CD4-positive, alpha-beta memory T cell (primary cell): ENCODE data around the gene RFLNA. TPM values are rescaled to one million over a fixed set of nuclear protein-coding genes. Genes with fewer than 3 reads are reported as not detected.

Experiments used
- CTCF ChIA-PET: fragments of 350-600 bp; sonication (Branson Sonifier 250); formaldehyde crosslinking; loops from one replicate; lab custom pipeline; 2021; ENCODE audit warnings: inconsistent platforms; ENCODE audit not compliant: partially characterized antibody; lab: Charles Lee
- POLR2A ChIA-PET: fragments of 350-600 bp; sonication (Branson Sonifier 250); formaldehyde crosslinking; loops from one replicate; lab custom pipeline; 2021; ENCODE audit not compliant: partially characterized antibody; lab: Charles Lee
- DNase-seq, 5 donors: peaks; one replicate each; pipeline versions ENCODE4 v3.0.0 to v3.0.0-alpha.2; 2020 to 2022; ENCODE audit warnings: mixed read lengths in 1 of 5
- H3K27ac ChIP-seq: one replicate; pipeline ENCODE4 v1.7.0; 2013; ENCODE audit warnings: low read depth, low read length
- H3K27me3 ChIP-seq: 2 replicates; pipeline ENCODE4 v1.7.0; 2013; ENCODE audit warnings: mild to moderate bottlenecking, low read length, moderate library complexity; ENCODE audit not compliant: insufficient read depth
- H3K36me3 ChIP-seq: 2 replicates; pipeline ENCODE4 v1.7.0; 2013; ENCODE audit warnings: mild to moderate bottlenecking, low read length, moderate library complexity; ENCODE audit not compliant: insufficient read depth
- H3K4me1 ChIP-seq: 2 replicates; pipeline ENCODE4 v1.7.0; 2013; ENCODE audit warnings: mild to moderate bottlenecking, low read length, moderate library complexity; ENCODE audit not compliant: insufficient read depth
- H3K4me3 ChIP-seq, 2 donors: one replicate each; pipeline ENCODE4 v1.7.0; 2013; ENCODE audit warnings: low read length in 2 of 2, mild to moderate bottlenecking in 1 of 2
- H3K9me3 ChIP-seq, 2 donors: one replicate each; pipeline ENCODE4 v1.7.0; 2013; ENCODE audit warnings: low read length in 2 of 2, control low read depth in 1 of 2; ENCODE audit not compliant: control insufficient read depth in 1 of 2
- H3K27ac Mint-ChIP-seq, 7 donors: one replicate each; pipeline ENCODE4 v1.8.0; 2020 to 2021; ENCODE audit warnings: mixed read lengths in 7 of 7, mild to moderate bottlenecking in 6 of 7, inconsistent platforms in 3 of 7, moderate library complexity in 3 of 7
- H3K27me3 Mint-ChIP-seq, 2 donors: one replicate each; pipeline ENCODE4 v1.8.0; 2020 to 2021; ENCODE audit warnings: mixed read lengths in 2 of 2
- H3K36me3 Mint-ChIP-seq, 2 donors: one replicate each; pipeline ENCODE4 v1.8.0; 2020 to 2021; ENCODE audit warnings: mixed read lengths in 2 of 2, inconsistent platforms in 1 of 2, mild to moderate bottlenecking in 1 of 2
- H3K4me1 Mint-ChIP-seq, 4 donors: one replicate each; pipeline ENCODE4 v1.8.0; 2020 to 2021; ENCODE audit warnings: mixed read lengths in 4 of 4, mild to moderate bottlenecking in 1 of 4
- H3K4me3 Mint-ChIP-seq, 8 donors: one replicate each; pipeline ENCODE4 v1.8.0; 2020 to 2021; ENCODE audit warnings: mixed read lengths in 8 of 8, mild to moderate bottlenecking in 7 of 8, moderate library complexity in 6 of 8, inconsistent platforms in 3 of 8
- H3K9me3 Mint-ChIP-seq, 8 donors: one replicate each; pipeline ENCODE4 v1.8.0; 2020 to 2021; ENCODE audit warnings: mixed read lengths in 8 of 8, mild to moderate bottlenecking in 5 of 8, inconsistent platforms in 3 of 8, moderate library complexity in 1 of 8
- intact Hi-C: fragments of 100-400 bp; cut with micrococcal nuclease; formaldehyde crosslinking; loops from one replicate; pipeline ENCODE4 v1.15.1; 2023
- polyA plus RNA-seq, 2 donors: library from polyadenylated mRNA; unstranded; fragments of 300-500 nt; fragmentation: Illumina TruSeq; gene quantifications; one replicate each; pipeline ENCODE4 v1.2.3, GENCODE V29; 2021
- total RNA-seq, 2 experiments: library from RNA; stranded (reverse); gene quantifications; one replicate each; pipeline ENCODE4 v1.2.3, GENCODE V29; 2021

RFLNA gene
- total and polyA plus RNA-seq, 4 experiments from 2014 or later = not detected

DNA sequence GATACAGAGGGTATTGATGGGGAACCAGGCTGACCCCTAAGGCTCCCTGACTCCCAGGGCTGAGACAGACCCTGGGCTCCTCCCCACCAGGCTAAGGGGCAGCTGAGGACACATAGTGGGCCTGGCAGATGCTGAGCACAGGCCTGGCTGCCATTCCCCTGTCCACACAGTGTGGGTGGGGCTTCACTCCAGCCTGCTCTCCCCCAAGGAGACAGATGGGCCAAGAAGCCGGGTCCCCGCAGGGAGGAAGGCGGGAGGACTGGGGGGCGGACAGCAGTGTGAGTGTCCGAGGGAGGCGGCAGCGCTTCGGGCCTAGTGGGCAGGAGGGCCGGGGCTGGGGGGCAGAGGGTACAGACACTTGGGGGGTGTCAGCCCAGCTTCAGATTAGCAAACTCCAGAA is 32.0 kb downstream of the RFLNA start:
- Histone ChIP-seq H3K9me3 (peaks cover 5 to 9% of the 10 kb centered on the region in 2 donors), H3K36me3 (peaks cover 25% of the 10 kb centered on the region), H3K4me3 (no peak overlapping the region), H3K27ac (no peak overlapping the region), H3K4me1 (no peaks in the 10 kb centered on the region), H3K27me3 (no peaks in the 10 kb centered on the region)
- no peaks in the 10 kb centered on the region for H3K4me1 Mint-ChIP-seq
- intact Hi-C loops = no loop called here
- POLR2A ChIA-PET = no interaction called here
- H3K27me3 Mint-ChIP-seq = no peaks in the 10 kb centered on the region
- no peak overlapping the region for H3K4me3 Mint-ChIP-seq
- peaks cover 0 to 22% (median 14%) of the 10 kb centered on the region in 8 donors for H3K9me3 Mint-ChIP-seq
- H3K36me3 Mint-ChIP-seq = peaks cover 34 to 53% of the 10 kb centered on the region in 2 donors
- H3K27ac Mint-ChIP-seq = no peak overlapping the region
- CTCF ChIA-PET = no interaction called here
- no peak for DNase-seq

DNA sequence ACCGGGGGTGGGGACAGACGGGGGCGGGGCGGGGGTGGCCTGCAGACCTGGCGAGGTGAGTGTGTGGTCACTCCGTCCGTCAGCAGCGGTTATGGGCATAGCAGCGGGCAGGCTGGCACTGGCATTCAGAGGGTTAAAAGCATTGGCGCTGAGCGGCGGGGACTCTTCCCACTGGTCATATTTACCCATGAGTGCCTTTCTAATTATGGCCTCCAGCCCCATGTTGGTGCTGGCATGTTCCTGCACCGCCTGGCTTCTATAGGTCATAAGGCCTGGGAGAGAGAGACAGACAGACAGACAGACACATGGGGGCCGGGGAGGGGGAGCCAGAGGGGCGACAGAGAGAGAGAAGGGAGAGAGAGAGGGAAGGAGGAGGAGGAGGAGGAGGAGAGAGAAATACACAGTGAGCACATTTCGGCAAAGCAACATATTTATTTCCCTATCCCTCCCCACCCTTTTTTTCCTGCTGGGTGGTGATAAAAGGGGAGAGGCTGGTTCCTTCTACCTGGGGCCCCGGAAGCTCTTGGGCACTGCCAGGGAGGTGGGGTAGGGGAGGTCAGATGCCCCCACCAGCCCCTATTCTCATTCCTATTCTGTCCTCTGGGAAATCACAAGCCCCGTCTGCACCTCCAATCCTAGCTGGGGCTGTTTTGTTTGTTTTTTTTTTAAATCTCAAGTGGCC is 32.6 kb downstream of the RFLNA start:
- Mint-ChIP-seq H3K27ac (no peak overlapping the region), H3K36me3 (peaks cover 36 to 56% of the 10 kb centered on the region in 2 donors)
- H3K27ac ChIP-seq = no peak overlapping the region

DNA sequence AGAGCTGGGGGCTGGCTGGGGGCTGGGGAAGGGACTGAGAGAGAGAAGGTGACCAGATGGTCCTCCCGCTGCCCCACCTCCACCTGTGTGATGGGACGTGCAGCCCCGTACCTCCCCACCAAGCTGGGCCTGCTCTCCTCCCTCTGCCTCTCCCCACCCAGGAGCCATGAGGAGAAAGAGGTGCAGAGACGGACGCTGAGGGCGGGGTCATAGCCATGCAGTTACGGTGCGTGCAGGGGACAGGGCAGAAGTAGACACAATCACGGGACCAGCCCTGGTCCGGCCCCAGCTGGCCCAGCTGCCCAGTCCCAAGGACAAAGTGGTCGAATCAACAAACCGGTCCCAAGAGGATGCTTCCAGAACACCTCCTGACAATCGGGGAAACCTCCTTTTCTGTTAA is 33.2 kb downstream of the RFLNA start:
- Mint-ChIP-seq H3K4me1 (no peaks in the 10 kb centered on the region), H3K27ac (peak overlapping the region in 1 of 7 donors; percentile 75), H3K27me3 (no peaks in the 10 kb centered on the region), H3K4me3 (no peak overlapping the region), H3K9me3 (peaks cover 0 to 21% (median 14%) of the 10 kb centered on the region in 8 donors), H3K36me3 (peaks cover 35 to 59% of the 10 kb centered on the region in 2 donors)
- ChIA-PET CTCF (no interaction called here), POLR2A (no interaction called here)
- Histone ChIP-seq H3K4me1 (no peaks in the 10 kb centered on the region), H3K4me3 (no peak overlapping the region), H3K9me3 (peaks cover 5 to 9% of the 10 kb centered on the region in 2 donors), H3K27ac (no peak overlapping the region), H3K36me3 (peaks cover 34% of the 10 kb centered on the region), H3K27me3 (no peaks in the 10 kb centered on the region)
- DNase-seq = no peak
- intact Hi-C loops = no loop called here

More for the DNA sequence above, 32.6 kb downstream of the RFLNA start:
- CTCF ChIA-PET = no interaction called here
- Mint-ChIP-seq H3K27me3 (no peaks in the 10 kb centered on the region), H3K9me3 (peaks cover 0 to 21% (median 14%) of the 10 kb centered on the region in 8 donors), H3K4me3 (no peak overlapping the region), H3K4me1 (no peaks in the 10 kb centered on the region)
- no peak for DNase-seq
- peaks cover 5 to 9% of the 10 kb centered on the region in 2 donors for H3K9me3 ChIP-seq
- no peak overlapping the region for H3K4me3 ChIP-seq
- no peaks in the 10 kb centered on the region for H3K4me1 ChIP-seq
- no peaks in the 10 kb centered on the region for H3K27me3 ChIP-seq
- peaks cover 30% of the 10 kb centered on the region for H3K36me3 ChIP-seq
- intact Hi-C loops = no loop called here
- POLR2A ChIA-PET = no interaction called here

DNA sequence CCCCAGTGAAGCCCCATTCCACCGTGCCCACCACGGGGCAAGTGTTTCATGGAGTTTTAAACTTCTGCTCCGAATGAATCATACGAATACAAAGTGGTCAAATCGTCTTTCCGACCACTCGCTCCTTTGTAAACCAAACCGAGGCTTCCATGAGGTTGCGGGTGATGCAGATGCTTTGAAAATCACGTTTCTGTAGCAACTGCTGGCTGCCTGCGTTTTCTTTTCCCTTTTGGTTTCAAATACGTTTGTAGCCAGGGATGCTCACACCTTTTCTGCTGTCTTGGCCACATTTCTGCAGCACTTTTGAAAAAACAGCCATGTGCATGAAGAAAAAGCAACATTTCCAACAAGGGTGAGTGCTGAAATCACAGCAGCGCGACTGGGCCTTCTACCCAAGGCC is 33.7 kb downstream of the RFLNA start:
- ChIA-PET POLR2A (no interaction called here), CTCF (no interaction called here)
- Histone ChIP-seq H3K36me3 (peaks cover 34% of the 10 kb centered on the region), H3K27me3 (no peaks in the 10 kb centered on the region), H3K9me3 (peaks cover 3% of the 10 kb centered on the region in 2 donors), H3K27ac (no peak overlapping the region), H3K4me3 (no peak overlapping the region), H3K4me1 (no peaks in the 10 kb centered on the region)
- DNase-seq = no peak
- Mint-ChIP-seq H3K4me3 (no peak overlapping the region), H3K27me3 (no peaks in the 10 kb centered on the region), H3K9me3 (peaks cover 0 to 17% (median 12%) of the 10 kb centered on the region in 8 donors), H3K36me3 (peaks cover 33 to 59% of the 10 kb centered on the region in 2 donors), H3K27ac (peak overlapping the region in 1 of 7 donors; percentile 75), H3K4me1 (no peaks in the 10 kb centered on the region)
- intact Hi-C loops = no loop called here

DNA sequence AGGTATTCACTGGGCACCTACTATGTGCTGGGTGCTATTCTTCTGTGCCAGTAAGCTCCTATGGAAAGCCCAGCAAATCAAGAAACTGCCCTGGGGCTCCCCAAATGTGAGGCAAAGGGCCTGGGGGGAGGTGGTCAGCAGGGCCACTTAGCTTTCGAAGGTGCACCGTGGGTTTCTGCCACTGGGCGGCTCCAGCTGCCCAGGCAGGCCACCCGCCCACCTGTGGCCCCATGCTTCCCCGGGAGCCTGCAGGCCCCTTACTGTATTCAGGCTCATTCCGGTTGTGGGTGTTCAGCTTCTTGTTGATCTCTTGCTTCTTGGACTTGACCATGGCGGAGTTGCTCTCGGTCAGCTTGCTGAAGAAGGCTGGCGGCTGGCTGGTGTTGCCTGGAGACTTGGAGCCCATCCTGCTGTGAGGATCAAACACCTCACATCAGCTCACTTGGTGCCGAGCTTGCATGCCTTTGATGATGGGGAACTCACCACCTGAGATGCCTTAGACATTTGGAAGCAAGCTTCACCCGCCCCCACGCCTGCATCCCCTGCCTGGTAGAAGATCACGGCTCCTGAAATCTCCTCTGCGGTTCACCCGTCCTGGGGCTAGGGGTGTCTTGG is 37.3 kb downstream of the RFLNA start:
- H3K27ac Mint-ChIP-seq = peak overlapping the region in 1 of 7 donors; percentile 59
- Histone ChIP-seq H3K4me1 (no peaks in the 10 kb centered on the region), H3K4me3 (no peak overlapping the region), H3K27me3 (no peaks in the 10 kb centered on the region), H3K9me3 (no peaks in the 10 kb centered on the region), H3K36me3 (peaks cover 48% of the 10 kb centered on the region), H3K27ac (no peak overlapping the region)
- ChIA-PET POLR2A (no interaction called here), CTCF (interaction anchor here (0.6 to 1.3 kb wide), 2 partner anchors 16 to 436 kb away, joined by 3 read pairs; no protein-coding TSS in a partner anchor)
- no peak overlapping the region for H3K4me3 Mint-ChIP-seq
- DNase-seq = no peak
- peaks cover 0 to 1% (median 0%) of the 10 kb centered on the region in 8 donors for H3K9me3 Mint-ChIP-seq
- H3K27me3 Mint-ChIP-seq = no peaks in the 10 kb centered on the region
- no peaks in the 10 kb centered on the region for H3K4me1 Mint-ChIP-seq
- intact Hi-C loops = no loop called here
- peaks cover 22 to 59% of the 10 kb centered on the region in 2 donors for H3K36me3 Mint-ChIP-seq

DNA sequence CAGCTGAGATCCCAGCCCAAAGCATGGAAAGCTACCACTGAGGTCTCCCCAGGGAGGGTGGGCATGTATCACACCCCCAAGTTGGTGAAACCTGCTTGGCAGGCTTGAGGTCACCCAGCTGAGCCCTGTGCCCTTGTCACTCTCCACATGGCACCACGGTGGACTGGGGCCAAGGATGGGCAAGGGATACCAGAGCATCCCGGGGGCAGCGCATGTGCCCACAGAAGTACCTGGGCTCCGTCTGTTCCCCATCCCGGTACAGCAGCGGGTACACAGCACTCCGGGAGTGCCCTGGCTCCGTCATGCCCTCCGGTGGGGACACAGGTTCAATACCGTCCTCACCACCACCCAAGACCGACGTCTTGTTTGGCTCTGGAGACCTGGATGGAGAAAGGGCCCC is 38.0 kb downstream of the RFLNA start:
- intact Hi-C loops = no loop called here
- H3K9me3 Mint-ChIP-seq = peaks cover 0 to under 1% (median 0%) of the 10 kb centered on the region in 8 donors

DNA sequence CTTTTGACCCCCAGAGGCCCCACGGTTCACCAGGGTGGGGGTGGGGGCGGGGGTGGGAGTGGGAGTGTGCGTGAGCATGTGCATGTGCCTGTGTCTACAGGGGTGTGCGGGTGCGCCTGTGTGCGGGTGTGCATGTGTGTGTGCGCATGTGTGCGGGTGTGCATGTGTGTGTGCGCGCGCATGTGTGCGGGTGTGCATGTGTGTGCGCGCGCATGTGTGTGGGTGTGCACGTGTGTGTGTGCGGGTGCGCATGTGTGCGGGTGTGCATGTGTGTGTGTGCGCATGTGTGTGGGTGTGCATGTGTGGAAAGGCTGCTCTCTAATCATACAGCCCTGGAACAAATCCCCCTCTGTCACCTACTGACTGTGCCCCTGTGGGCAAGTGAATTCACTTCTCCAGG is 38.8 kb downstream of the RFLNA start:
- H3K36me3 Mint-ChIP-seq = peaks cover 22 to 57% of the 10 kb centered on the region in 2 donors
- no peak overlapping the region for H3K27ac ChIP-seq
- ChIA-PET POLR2A (no interaction called here), CTCF (interaction anchor here (1.1 to 1.3 kb wide), 2 partner anchors 18 to 434 kb away, joined by 3 read pairs; no protein-coding TSS in a partner anchor)
- no peaks in the 10 kb centered on the region for H3K27me3 Mint-ChIP-seq
- DNase-seq = no peak
- H3K27ac Mint-ChIP-seq = peak overlapping the region in 1 of 7 donors; percentile 15
- no peak overlapping the region for H3K4me3 Mint-ChIP-seq
- H3K36me3 ChIP-seq = peaks cover 54% of the 10 kb centered on the region
- H3K9me3 Mint-ChIP-seq = no peaks in the 10 kb centered on the region
- H3K4me1 ChIP-seq = no peaks in the 10 kb centered on the region
- no peak overlapping the region for H3K4me3 ChIP-seq
- H3K4me1 Mint-ChIP-seq = no peaks in the 10 kb centered on the region
- no peaks in the 10 kb centered on the region for H3K27me3 ChIP-seq
- no peaks in the 10 kb centered on the region for H3K9me3 ChIP-seq
- intact Hi-C loops = no loop called here

More for the DNA sequence above, 38.0 kb downstream of the RFLNA start:
- ChIA-PET CTCF (interaction anchor here (1.3 kb wide), 1 partner anchor 435 kb away, joined by 3 read pairs; no protein-coding TSS in a partner anchor), POLR2A (no interaction called here)
- no peak overlapping the region for H3K4me3 Mint-ChIP-seq
- H3K27ac Mint-ChIP-seq = peak overlapping the region in 1 of 7 donors; percentile 42
- Histone ChIP-seq H3K36me3 (peaks cover 54% of the 10 kb centered on the region), H3K27me3 (no peaks in the 10 kb centered on the region), H3K4me3 (no peak overlapping the region), H3K4me1 (no peaks in the 10 kb centered on the region), H3K27ac (no peak overlapping the region), H3K9me3 (no peaks in the 10 kb centered on the region)
- peaks cover 22 to 59% of the 10 kb centered on the region in 2 donors for H3K36me3 Mint-ChIP-seq
- no peaks in the 10 kb centered on the region for H3K27me3 Mint-ChIP-seq
- no peak for DNase-seq
- H3K4me1 Mint-ChIP-seq = no peaks in the 10 kb centered on the region
